HG03280 (cell line): ENCODE measurements around the gene KRTAP5-11.
"Not testable (repeated sequence)": the region's sequence is repeated elsewhere in the genome, so short reads cannot be mapped to it uniquely, and the experiment has no call there.

ENCODE experiments used
- ATAC-seq: cut with Tn5 transposase; IDR thresholded peaks from one replicate; pipeline ENCODE4 v1.9.1; 2021; ENCODE audit warnings: mild to moderate bottlenecking, moderate library complexity; ENCODE audit not compliant: unreplicated experiment

The KRTAP5-11 gene

DNA sequence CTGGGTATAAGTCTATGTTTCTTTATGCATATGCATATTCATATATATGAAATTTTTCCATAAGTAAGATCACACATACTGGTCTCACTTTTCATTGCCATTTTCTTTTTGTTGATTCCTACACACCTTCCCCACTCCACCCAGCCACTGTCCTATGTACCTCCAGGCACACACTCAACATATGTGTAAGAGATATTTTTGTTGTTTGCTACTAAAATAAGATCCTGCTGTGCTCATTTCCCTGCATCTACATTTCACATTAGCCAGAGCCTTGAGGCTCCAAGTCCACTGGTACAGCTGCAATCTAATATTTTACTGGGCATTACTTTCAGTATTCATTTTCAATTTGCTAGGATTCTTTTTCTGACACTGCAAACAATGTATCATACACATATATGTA is 25.4 kb downstream of the KRTAP5-11 start:
- ATAC-seq = no peak

GRCh38 chr11:71556018-71556417 is 26.7 kb downstream of the KRTAP5-11 start:
- no peak for ATAC-seq

- ATAC-seq = no peak
Measured at GRCh38 chr11:71555508-71555907, 27.2 kb downstream of the KRTAP5-11 start.

- no peak for ATAC-seq
Measured at GRCh38 chr11:71554996-71555395, 27.7 kb downstream of the KRTAP5-11 start.

DNA sequence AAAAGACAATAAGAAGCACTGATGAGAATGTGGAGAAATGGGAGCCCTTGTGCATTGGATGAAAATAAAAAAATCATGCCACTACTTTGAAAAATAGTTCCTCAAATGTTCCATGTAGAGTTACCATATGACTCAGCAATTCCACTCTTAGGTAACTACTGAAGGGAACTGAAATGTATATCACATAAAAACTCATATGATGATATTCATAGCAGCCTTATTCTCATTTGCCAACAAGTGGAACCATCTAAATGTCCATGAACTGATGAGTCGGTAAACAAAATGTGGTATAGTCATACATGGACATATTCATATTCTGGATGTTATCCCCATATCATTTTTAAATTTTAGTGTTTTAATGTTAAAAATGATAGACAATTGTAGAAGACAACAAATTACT is 31.0 kb downstream of the KRTAP5-11 start:
- no peak for ATAC-seq

DNA sequence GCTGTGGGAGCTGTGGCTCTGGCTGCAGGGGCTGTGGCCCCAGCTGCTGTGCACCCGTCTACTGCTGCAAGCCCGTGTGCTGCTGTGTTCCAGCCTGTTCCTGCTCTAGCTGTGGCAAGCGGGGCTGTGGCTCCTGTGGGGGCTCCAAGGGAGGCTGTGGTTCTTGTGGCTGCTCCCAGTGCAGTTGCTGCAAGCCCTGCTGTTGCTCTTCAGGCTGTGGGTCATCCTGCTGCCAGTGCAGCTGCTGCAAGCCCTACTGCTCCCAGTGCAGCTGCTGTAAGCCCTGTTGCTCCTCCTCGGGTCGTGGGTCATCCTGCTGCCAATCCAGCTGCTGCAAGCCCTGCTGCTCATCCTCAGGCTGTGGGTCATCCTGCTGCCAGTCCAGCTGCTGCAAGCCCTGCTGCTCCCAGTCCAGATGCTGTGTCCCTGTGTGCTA is 33.9 kb downstream of the KRTAP5-11 start:
- ATAC-seq = no peak

DNA sequence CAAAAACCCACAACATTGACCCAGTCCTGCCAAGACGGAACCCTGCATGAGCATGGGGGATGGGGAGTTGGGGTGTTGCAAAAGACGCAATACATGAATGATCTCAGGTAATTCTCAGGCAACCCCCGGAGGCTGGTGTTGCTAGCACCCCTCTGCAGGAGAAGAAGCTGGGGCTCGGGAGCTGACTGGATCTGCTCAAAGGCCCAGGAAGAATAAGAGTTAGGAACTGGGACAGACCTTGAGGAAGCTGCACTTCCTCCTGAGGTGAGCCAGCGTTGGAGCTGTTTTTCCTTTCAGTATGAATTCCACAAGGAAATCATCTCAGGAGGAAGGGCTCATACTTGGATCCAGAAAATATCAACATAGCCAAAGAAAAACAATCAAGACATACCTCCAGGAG is 34.6 kb downstream of the KRTAP5-11 start, which contains the start of gene KRTAP5-9:
TSS of gene KRTAP5-9 (plus strand) at position 301 of the 400 bp plus-strand sequence. CDS start 238 bp downstream, outside the sequence.
- ATAC-seq = no peak

- no peak for ATAC-seq
Measured at GRCh38 chr11:71545405-71545966, 37.2 kb downstream of the KRTAP5-11 start.

- ATAC-seq = no peak
Measured at GRCh38 chr11:71544525-71545214, 38.0 kb downstream of the KRTAP5-11 start.

DNA sequence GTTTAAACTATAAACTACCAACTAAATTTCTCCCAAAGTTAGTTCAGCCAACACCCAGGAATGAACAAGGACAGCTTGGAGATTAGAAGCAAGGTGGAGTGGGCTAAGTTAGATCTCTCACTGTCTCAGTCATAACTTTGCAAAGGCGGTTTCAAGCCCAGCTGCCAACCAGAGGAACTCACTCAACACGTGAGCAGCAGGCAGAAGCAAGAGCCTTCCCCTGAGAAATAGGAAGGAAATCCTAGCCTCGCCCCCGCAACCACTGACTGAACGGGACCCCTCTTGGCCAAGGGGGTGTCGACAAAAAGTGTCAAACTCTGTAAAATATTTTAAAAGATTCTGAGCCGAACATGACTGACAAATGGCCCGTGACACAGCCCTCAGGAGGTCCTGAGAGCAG is 38.8 kb downstream of the KRTAP5-11 start:
- no peak for ATAC-seq

DNA sequence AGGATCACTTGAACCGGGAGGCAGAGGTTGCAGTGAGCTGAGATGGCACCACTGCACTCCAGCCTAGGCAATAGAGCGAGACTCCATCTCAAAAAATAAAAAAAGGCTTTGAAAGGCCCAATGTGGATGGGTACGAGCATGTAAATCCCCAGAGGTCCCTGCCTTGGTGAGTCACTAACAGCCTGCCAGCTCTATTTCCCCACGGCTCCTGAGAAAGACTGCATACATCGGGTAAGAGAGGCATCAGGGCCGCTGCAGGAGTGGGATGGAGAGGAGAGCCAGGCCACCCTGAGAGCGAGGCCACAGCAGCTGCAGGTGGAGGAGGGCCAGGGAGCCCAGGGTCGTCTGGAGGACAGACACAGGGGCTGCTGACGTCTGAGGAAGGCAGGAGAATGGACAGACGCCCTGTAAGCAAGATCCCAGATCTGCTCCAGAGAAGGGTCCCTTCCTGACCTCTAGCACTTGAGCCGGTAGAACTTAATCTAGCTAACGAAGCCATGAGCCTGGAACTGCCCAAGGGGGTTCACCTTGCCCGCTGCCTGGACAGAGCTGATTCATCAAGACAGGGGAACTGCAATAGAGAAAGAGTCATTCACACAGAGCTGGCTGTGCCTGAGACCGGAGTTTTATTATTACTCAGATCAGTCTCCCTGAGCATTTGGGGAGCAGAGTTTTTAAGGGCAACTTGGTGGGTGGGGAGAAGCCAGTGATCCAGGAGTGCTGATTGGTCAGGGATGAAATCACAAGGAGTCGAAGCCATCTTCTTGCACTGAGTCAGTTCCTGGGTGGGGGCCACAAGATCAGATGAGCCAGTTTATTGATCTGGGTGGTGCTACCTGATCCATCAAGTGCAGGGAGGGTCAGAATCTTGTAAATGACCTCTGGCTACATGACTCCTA is 39.5 kb downstream of the KRTAP5-11 start:
- ATAC-seq = no peak

GRCh38 chr11:71542382-71542781 is 40.3 kb downstream of the KRTAP5-11 start:
- ATAC-seq = no peak

DNA sequence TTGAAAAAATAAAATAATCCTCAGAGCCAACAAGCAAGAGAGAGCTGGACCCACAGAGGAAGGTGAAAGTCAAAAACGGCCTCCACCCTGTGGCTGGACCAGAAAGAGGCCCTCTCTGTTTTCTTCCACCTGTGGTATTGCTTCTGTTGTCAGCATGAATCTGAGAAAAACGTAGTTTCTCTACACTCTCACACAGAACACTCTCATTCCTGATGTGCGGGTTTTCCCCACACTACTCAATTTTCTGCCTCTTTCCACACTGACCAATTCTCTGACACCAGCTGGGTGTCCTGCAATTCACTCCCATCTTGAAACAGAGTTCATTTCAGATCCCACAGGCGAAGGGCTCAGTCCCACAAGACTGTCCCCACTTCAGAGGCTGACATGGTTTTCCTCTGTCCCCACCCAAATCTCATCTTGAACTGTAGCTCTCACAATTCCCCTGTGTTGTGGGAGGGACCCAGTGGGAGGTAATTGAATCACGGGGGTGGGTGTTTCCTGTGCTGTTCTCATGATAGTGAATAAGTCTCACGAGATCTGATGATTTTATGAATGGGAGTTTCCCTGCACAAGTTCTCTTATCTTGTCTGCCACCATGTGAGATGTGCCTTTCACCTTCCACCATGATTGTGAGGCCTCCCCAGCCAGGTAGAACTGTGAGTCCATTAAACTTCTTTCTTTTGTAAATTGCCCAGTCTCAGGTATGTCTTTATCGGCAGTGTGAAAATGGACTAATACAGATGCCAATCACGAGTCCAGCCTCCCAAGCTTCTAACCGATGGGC is 42.0 kb downstream of the KRTAP5-11 start:
- not testable (repeated sequence) for ATAC-seq

- not testable (repeated sequence) for ATAC-seq
Measured at GRCh38 chr11:71539971-71540370, 42.7 kb downstream of the KRTAP5-11 start.

- no peak for ATAC-seq
Measured at GRCh38 chr11:71539017-71539416, 43.7 kb downstream of the KRTAP5-11 start.

DNA sequence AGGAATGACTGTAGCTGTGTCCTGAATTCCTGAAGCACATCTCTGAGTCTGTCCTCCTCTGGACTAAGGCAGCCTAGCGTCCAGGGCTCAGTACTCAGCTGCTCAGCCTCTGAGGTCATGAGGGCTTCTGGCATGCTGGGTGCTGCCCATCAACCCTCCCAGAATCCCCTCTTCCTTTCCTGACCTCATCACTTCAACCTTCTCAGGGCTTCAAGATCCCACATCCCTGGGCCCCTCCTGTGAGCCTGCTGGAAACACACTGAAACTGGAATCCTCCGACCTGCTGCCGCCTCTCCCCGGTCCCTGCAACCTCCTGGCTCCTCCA is 44.0 kb downstream of the KRTAP5-11 start:
- ATAC-seq = no peak

DNA sequence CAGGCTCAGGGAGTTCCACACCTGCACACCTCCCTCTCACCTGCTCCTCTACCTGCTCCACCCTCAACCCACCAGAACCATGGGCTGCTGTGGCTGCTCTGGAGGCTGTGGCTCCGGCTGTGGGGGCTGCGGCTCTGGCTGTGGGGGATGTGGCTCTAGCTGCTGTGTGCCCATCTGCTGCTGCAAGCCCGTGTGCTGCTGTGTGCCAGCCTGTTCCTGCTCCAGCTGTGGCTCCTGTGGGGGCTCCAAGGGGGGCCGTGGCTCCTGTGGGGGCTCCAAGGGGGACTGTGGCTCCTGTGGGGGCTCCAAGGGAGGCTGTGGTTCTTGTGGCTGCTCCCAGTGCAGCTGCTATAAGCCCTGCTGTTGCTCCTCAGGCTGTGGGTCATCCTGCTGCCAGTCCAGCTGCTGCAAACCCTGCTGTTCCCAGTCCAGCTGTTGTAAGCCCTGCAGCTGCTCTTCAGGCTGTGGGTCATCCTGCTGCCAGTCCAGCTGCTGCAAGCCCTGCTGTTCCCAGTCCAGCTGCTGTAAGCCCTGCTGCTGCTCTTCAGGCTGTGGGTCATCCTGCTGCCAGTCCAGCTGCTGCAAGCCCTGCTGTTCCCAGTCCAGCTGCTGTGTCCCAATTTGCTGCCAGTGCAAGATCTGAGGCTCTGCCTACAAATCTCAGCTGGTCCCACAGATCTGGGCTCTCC is 44.6 kb downstream of the KRTAP5-11 start, which contains the start of gene KRTAP5-8:
TSS of gene KRTAP5-8 (plus strand) at position 49 of the 689 bp plus-strand sequence. CDS start at position 80, 31 bp downstream.
- not testable (repeated sequence) for ATAC-seq

- no peak for ATAC-seq
Measured at GRCh38 chr11:71537537-71537936, 45.1 kb downstream of the KRTAP5-11 start.

DNA sequence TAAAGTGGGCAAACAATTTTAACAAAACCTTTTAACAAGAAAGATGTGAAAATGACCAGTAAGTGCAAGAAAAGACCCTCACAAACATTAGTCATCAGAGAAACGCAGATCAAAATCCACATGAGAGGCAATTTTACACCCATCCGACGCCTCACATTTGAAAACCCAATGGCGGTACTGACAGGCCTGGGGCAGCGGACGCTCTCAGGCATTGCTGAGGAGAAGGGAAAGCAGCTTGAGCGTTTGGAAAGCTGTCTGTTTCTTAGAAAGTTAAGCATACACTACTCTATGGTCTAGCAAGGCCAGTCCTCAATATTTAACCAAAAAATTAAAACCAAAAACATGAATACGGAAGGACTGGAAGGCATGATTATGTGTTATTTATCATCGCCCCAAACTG is 46.9 kb downstream of the KRTAP5-11 start:
- no peak for ATAC-seq
